Posterior cingulate gyrus (tissue), 11 donors: Measurements from ENCODE around the gene CREB3L4.
"Not testable (repeated sequence)": the region's sequence is repeated elsewhere in the genome, so short reads cannot be mapped to it uniquely, and the experiment has no call there.

Source experiments
- DNase-seq, 10 donors: peaks; one replicate each; pipeline versions ENCODE4 v3.0.0 to v3.0.0-alpha.2; 2020 to 2021; ENCODE audit warnings: mixed read lengths in 3 of 10
- intact Hi-C: fragments of 100-400 bp; cut with DNase I; formaldehyde crosslinking; loops from one replicate; pipeline ENCODE4 v1.15.1; 2023

The CREB3L4 gene

DNA sequence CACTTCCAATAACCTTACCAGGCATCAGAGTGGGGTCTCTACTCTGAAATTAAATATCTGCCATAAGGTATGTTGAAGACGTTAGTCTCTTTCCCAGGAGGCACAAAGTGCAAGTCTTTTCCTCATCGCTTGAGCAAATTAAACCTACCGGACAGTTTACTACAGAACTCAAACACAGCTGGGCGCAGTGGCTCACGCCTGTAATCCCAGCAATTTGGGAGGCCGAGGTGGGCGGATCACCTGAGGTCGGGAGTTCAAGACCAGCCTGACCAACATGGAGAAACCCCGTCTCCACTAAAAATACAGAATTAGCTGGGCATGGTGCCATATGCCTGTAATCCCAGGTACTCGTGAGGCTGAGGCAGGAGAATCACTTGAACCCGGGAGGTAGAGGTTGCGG lies 11.4 kb downstream of the CREB3L4 start:
- intact Hi-C loops = not testable (repeated sequence)
- peak in 1 of 10 donors; percentile 13 for DNase-seq

DNA sequence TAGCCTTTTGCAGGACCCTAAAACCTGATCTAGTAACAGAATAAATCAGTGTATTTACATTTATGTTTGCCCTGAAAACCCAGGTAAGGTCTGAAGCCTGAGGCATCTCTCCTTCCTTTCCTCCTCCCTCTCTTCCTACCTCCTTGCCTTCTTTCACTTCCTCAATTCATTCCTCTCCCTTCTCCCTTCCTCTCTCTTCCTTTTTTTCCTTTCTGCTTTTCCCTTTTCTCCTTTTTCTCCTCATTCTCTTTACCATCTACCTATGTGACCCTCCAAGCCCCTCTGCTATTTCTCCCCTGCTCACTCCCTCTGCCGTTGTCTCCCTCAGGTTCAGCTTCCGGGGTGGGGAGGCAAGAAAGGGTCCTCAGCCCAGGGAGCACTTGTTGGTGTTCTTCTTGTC lies 14.0 kb downstream of the CREB3L4 start:
- DNase-seq = peak in 2 of 10 donors; percentile 17 to 33
- intact Hi-C loops = not testable (repeated sequence)

DNA sequence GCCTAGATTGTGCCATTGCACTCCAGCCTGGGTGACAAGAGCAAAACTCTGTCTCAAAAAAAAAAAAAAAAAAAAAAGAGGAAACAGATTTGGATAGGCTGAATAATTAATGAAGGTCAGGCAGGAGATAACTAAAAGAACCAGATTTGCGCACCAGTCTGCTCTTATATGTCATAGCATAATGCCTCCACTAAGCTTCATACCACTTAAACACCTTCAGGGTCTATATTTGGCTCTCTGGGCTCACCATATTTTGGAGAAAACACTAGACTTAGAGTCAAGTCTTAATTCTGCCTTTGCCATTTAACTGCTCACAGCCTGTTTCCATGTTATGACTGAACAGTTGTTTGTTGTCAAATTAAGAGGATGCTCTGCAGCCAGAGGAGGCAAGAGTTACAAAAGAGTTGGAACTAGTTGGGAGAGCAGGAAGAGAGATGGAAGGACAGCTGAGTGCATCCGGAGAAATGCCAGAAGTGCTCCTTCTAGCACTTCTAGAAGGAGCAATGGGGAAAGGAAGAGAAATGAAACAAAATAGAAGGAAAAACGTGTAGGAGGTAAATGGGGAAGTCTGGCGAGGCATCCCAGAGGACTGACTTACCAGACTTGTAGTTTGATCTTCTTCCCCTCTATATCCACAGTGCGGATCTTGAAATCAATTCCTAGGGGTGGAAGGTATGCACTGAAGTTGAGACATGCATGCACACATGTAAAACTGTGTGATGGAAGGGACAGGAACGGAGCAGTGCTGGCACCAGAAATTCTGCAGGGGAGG lies 16.6 kb downstream of the CREB3L4 start:
- intact Hi-C loops = no loop called here
- DNase-seq = no peak

DNA sequence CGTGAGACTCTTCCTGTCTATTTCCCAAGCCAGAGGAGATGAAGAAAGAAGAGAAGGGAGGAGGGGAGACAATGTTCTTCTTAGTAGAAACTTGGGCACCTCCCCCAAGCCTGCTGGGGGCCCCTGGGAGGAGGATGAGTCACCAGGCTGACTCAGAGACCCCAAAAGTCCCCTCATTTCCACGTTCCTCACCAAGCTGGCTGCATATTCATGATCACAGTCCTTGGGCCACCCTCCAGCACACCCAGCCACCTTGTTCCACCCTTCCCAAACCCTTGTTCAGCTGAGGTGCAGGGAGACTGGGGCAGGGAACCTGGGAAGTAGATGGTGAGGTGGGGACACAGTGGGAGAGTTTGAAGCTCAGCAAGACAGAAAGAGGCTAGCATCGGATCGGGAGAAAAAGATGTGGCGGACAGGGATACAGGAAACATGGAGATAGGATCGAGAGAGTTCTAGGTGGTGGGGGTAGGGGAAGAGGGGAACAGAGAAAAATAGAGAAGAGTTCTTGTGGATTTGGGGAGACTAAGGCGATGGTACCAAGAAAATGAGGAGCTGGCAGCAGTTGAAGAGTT lies 17.7 kb downstream of the CREB3L4 start:
- no peak for DNase-seq
- intact Hi-C loops = loop anchor here (5.0 kb wide), 1 partner anchor 258 kb away; the partner anchor contains the start of gene INTS3

DNA sequence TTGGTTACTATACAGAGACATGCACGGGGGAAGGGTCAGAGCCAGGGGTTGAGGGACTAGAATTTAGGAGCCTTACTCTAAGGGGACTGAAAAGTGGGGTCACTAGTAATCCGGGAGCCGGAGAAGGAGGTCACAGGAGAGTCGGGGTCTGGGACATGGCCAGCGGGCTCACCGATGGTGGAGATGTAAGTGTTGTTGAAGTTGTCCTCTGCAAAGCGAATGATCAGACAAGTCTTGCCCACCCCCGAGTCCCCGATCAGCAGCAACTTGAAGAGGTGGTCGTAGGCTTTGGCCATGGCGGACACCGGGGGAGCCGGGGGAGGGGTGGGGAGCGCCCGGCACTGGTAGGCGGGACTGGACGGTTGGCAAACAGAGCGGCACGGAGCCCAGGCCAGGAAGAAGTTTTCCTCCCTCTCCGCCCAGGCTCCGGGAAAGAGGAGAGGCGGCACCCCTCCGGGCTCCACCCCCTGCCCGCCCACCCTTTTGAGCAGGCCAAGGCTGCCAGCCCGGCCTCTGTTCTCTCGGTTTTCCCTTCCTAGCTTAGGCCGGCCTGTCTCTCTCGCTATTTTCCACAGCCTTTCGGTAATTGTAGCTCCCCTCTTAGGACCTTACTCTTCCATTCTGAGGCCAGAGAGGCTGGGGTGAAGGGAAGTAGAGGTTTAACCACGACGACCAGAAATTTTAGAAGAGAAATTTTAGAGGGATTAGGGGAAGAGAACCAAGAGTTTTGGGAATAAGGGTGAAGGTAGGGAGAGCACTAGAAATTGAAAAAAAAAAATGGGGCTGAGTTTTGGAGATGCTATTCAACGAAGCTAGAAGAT lies 18.4 kb downstream of the CREB3L4 start, which contains the start of gene RAB13:
RAB13 (minus strand) TSS at position 399 of the 821 bp plus-strand sequence; CDS start at position 296, 103 bp downstream.
- intact Hi-C loops = loop anchor here (1.0 to 5.0 kb wide), 3 partner anchors 189 to 309 kb away; partner anchors contain the start of gene INTS3
- peak in 9 of 10 donors; percentile 38 to 92 (median 59) for DNase-seq

DNA sequence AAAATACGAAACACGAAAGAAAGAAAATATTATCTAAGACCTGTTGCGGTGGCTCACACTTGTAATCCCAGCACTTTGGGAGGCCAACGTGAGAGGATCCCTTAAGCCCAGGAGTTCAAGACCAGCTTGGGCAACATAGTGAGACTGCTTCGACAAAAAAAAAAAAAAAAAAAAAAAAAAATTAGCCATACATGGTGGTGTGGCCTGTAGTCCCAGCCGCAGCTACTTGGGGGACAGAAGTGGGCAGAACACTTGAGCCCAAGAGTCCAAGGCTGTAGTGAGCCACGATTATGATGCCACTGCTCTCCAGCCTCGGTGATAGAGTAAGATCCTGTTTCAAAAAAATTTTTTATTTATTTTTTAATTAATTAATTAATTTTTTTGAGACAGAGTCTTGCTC lies 19.9 kb downstream of the CREB3L4 start:
- peak in 2 of 10 donors; percentile 12 to 14 for DNase-seq
- intact Hi-C loops = loop anchor here (5.0 kb wide), 1 partner anchor 260 kb away; the partner anchor contains the start of gene INTS3

- intact Hi-C loops = no loop called here
- peak; percentile 76 to 98 (median 85) for DNase-seq
These were observed 22.9 kb downstream of the CREB3L4 start, which contains the start of gene RPS27 for GRCh38 chr1:153990468-153991150. RPS27 (plus strand) TSS chr1:153990762; CDS start chr1:153990797, 35 bp downstream.

DNA sequence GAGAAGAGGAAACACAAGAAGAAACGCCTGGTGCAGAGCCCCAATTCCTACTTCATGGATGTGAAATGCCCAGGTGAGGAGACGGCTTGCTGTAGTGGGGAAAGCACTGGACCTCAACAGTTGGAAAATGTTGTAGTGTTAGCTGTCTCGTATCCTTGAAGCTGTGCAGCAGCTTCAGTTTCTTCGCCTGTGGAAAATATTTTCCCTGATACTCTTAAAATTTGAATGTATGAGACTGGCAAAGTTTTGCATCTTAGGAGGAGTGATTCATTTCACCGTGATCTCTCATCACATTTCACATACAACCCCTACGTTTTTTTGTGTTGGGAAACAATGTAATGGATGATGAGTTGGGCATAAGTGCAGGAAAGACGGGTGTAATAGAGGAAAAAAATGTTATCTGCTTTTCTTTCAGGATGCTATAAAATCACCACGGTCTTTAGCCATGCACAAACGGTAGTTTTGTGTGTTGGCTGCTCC lies 23.5 kb downstream of the CREB3L4 start:
- intact Hi-C loops = no loop called here
- DNase-seq = no peak

DNA sequence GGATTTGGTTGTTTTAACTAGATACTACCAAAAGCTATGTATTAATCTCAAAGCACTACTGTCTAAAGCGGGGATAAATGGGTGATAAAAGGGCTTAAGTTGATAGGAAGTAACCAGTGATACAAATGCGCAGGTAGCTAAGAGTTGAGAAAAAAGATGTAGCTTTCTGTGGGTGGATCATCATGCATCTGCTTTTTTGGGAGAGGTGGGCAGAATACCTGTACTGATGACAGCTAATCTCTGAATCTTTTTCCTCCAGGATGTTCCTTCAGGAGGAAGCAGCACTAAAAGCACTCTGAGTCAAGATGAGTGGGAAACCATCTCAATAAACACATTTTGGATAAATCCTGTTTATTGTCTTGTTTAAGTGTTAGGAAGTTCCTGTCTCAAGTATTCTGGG lies 24.1 kb downstream of the CREB3L4 start:
- no peak for DNase-seq
- intact Hi-C loops = no loop called here

GRCh38 chr1:153995202-153995601 lies 27.5 kb downstream of the CREB3L4 start:
- DNase-seq = no peak
- intact Hi-C loops = no loop called here

- intact Hi-C loops = no loop called here
- no peak for DNase-seq
These were observed 27.9 kb downstream of the CREB3L4 start for GRCh38 chr1:153995640-153996039.

- DNase-seq, intact Hi-C loops: not testable (repeated sequence)
These were observed 29.2 kb downstream of the CREB3L4 start for GRCh38 chr1:153996882-153997281.

DNA sequence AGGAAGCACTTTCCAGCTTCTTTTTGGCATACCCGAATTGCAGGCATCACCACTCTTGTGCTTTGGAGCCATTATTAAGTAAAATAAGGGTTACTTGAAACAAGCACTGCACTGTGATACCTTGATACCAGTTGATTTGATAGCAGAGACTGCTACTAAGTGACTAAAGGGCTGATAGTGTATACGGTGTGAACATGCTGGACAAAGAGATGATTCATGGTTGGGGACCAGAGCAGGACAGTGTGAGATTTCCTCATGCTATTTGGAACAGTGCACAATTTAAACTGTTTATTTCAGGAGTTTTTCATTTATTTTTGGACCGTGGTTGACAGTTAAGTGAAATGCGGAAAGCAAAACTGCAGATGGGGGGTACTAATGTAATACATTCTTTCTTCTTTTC lies 32.7 kb downstream of the CREB3L4 start:
- intact Hi-C loops = no loop called here
- no peak for DNase-seq

- intact Hi-C loops = no loop called here
- DNase-seq = no peak
These were observed 38.4 kb downstream of the CREB3L4 start for GRCh38 chr1:154006136-154006535.

- intact Hi-C loops = no loop called here
- DNase-seq = no peak
These were observed 44.4 kb downstream of the CREB3L4 start for GRCh38 chr1:154012129-154012528.

DNA sequence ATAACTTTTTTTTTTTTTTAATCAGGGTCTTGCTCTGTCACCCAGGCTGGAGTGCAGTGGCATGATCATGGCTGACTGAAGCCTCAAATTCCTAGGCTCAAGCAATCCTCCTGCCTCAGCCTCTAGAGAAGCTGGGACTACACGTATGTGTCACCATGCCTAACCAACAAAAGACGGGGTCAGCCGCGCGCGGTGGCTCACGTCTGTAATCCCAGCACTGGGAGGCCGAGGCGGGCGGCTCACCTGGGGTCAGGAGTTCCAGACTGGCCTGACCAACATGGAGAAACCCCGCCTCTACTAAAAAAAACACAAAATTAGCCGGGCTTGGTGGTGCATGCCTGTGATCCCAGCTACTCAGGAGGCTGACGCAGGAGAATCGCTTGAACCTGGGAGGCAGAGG lies 44.8 kb downstream of the CREB3L4 start:
- DNase-seq, intact Hi-C loops: not testable (repeated sequence)

- DNase-seq = no peak
- intact Hi-C loops = no loop called here
These were observed 46.6 kb downstream of the CREB3L4 start for GRCh38 chr1:154014154-154014907.

DNA sequence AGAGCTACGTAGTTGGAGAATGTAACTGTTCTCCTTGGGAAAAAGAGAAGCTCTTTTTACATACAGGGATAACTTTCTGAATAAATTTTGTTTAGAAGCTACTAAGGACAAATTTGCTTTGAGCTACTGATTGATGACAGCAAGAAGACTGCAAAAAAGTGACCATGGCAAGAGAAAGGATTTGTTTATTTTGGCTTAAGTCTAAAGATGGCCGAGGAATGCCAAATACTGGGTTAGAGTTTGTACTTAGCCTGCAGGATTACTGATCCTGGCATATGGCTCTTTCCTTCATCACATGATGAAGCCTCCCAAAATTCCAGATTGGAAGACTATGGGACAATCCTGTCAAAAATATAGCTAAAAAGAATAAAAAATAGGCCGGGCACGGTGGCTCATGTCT lies 51.6 kb downstream of the CREB3L4 start:
- DNase-seq = no peak
- intact Hi-C loops = no loop called here

DNA sequence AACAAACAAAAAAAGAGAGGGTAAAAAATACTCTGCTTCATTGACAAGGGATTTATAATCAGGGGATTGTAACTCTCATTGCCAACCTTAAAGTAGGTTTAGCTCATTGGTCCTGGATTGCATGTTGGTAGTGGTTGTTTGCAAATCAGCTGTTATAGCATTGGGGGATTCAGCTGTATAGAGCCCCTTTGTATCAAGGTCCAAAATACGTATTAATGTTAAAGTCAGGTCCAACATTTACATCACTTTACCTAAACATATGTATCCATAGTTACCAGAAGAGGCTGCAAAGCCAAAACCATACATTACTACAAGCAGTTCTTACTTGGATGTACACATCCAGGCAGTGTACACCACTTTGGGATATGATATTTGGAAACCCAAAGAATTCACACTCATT lies 52.2 kb downstream of the CREB3L4 start:
- DNase-seq = no peak
- intact Hi-C loops = loop anchor here (10.0 kb wide), 1 partner anchor 115 kb away; no protein-coding TSS in a partner anchor
